Activated CD4-positive, alpha-beta memory T cell treated with anti-CD3 and anti-CD28 coated beads for 36 hours (primary cell): ENCODE measurements around the gene PIGBOS1. TPM values are rescaled to one million over a fixed set of nuclear protein-coding genes. Genes with fewer than 3 reads are reported as not detected.

Experiments
- CTCF ChIA-PET: fragments of 350-600 bp; sonication (Branson Sonifier 250); formaldehyde crosslinking; loops from one replicate; lab custom pipeline; 2021; ENCODE audit warnings: antibody characterized with exemption, inconsistent platforms; lab: Charles Lee
- POLR2A ChIA-PET: fragments of 350-600 bp; sonication (Branson Sonifier 250); formaldehyde crosslinking; loops from one replicate; lab custom pipeline; 2021; ENCODE audit warnings: antibody characterized with exemption; lab: Charles Lee
- DNase-seq: peaks from one replicate; pipeline ENCODE4 v3.0.0-alpha.2; 2020
- H3K27ac Mint-ChIP-seq: one replicate; pipeline ENCODE4 v1.8.0; 2021; ENCODE audit warnings: mixed read lengths
- H3K27me3 Mint-ChIP-seq: one replicate; pipeline ENCODE4 v1.8.0; 2021; ENCODE audit warnings: mixed read lengths
- H3K36me3 Mint-ChIP-seq: one replicate; pipeline ENCODE4 v1.8.0; 2021; ENCODE audit warnings: mixed read lengths
- H3K4me1 Mint-ChIP-seq: one replicate; pipeline ENCODE4 v1.8.0; 2021; ENCODE audit warnings: low read depth, mixed read lengths
- H3K4me3 Mint-ChIP-seq: one replicate; pipeline ENCODE4 v1.8.0; 2021; ENCODE audit warnings: mild to moderate bottlenecking, mixed read lengths
- H3K9me3 Mint-ChIP-seq: one replicate; pipeline ENCODE4 v1.8.0; 2021; ENCODE audit warnings: mixed read lengths
- intact Hi-C: fragments of 100-400 bp; cut with micrococcal nuclease; formaldehyde crosslinking; loops from one replicate; pipeline ENCODE4 v1.15.1; 2023
- total RNA-seq, 2 experiments: library from RNA; stranded (reverse); gene quantifications; one replicate each; pipeline ENCODE4 v1.2.3, GENCODE V29; 2021

Gene PIGBOS1
- total RNA-seq, 2 experiments from 2014 or later = 10.5 to 11.1 TPM

DNA sequence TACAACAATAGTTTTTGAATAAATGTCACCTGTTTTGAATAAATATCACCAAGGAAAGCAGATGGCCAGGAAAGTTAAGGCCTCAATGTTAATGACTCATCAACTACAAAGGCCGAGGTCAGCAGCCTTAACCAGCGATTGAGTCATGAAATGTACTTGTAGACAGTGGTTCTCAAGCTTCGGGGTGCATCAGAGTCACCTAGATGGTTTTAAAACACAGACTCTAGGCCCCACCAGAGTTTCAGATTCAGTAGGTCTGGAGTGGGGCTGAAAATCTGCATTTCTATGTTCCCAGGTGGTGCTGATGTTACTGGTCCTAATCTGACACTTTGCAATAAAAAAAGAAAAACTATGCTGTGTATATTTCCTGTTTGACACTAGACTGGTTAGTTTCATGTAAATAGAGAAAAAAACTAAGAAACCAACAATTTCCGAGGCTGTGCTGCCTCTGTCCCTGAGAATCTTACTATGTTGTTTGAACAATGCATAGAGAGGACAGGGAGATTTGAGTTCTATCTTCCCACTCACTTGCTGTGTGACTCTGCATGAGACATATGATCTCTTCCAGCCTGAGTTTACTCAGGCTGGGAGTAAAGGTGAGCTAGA, 39.1 kb downstream of the PIGBOS1 start:
- peak; percentile 78 for DNase-seq
- ChIA-PET POLR2A (interaction anchor here (0.6 to 2.8 kb wide), 8 partner anchors 9 to 59 kb away, joined by 3 to 21 read pairs (median 4); partner anchors contain the start of genes PIGB and PIGBOS1), CTCF (interaction anchor here (1.0 kb wide), 1 partner anchor 11 kb away, joined by 4 read pairs; no protein-coding TSS in a partner anchor)
- no peaks in the 10 kb centered on the region for H3K9me3 Mint-ChIP-seq
- intact Hi-C loops = loop anchor here (1.0 kb wide), 4 partner anchors 9 to 59 kb away; partner anchors contain the start of gene RAB27A
- peaks cover 93% of the 10 kb centered on the region for H3K4me1 Mint-ChIP-seq
- H3K27ac Mint-ChIP-seq = peak overlapping the region; percentile 98
- H3K27me3 Mint-ChIP-seq = no peaks in the 10 kb centered on the region
- peak overlapping the region; percentile 34 for H3K4me3 Mint-ChIP-seq
- peaks cover 41% of the 10 kb centered on the region for H3K36me3 Mint-ChIP-seq

- H3K27me3 Mint-ChIP-seq = no peaks in the 10 kb centered on the region
- H3K4me1 Mint-ChIP-seq = peaks cover 88% of the 10 kb centered on the region
Measured at GRCh38 chr15:55279100-55279745, 39.7 kb downstream of the PIGBOS1 start.

GRCh38 chr15:55277715-55278114, 41.2 kb downstream of the PIGBOS1 start:
- Mint-ChIP-seq H3K9me3 (no peaks in the 10 kb centered on the region), H3K4me1 (peaks cover 86% of the 10 kb centered on the region), H3K27me3 (no peaks in the 10 kb centered on the region), H3K27ac (peak overlapping the region; percentile 98), H3K36me3 (peaks cover 40% of the 10 kb centered on the region), H3K4me3 (peak overlapping the region; percentile 45)
- ChIA-PET POLR2A (interaction anchor here (0.6 to 2.8 kb wide), 4 partner anchors 10 to 40 kb away, joined by 3 to 20 read pairs (median 12); no protein-coding TSS in a partner anchor), CTCF (interaction anchor here (1.0 to 1.5 kb wide), 2 partner anchors 10 to 59 kb away, joined by 3 to 6 read pairs; no protein-coding TSS in a partner anchor)
- intact Hi-C loops = loop anchor here (2.0 kb wide), 1 partner anchor 125 kb away; no protein-coding TSS in a partner anchor
- DNase-seq = no peak

More at GRCh38 chr15:55279100-55279745, 39.7 kb downstream of the PIGBOS1 start:
- Mint-ChIP-seq H3K4me3 (peak overlapping the region; percentile 30), H3K27ac (peak overlapping the region; percentile 98), H3K9me3 (no peaks in the 10 kb centered on the region), H3K36me3 (peaks cover 36% of the 10 kb centered on the region)
- no peak for DNase-seq
- POLR2A ChIA-PET = interaction anchor here (0.6 to 2.8 kb wide), 8 partner anchors 9 to 58 kb away, joined by 3 to 21 read pairs (median 4); partner anchors contain the start of genes PIGB and PIGBOS1
- CTCF ChIA-PET = no interaction called here
- intact Hi-C loops = loop anchor here (1.0 kb wide), 1 partner anchor 12 kb away; no protein-coding TSS in a partner anchor

- Mint-ChIP-seq H3K27me3 (no peaks in the 10 kb centered on the region), H3K4me1 (peaks cover 86% of the 10 kb centered on the region), H3K9me3 (no peaks in the 10 kb centered on the region), H3K36me3 (peaks cover 41% of the 10 kb centered on the region), H3K4me3 (peak overlapping the region; percentile 45), H3K27ac (peak overlapping the region; percentile 98)
- ChIA-PET POLR2A (interaction anchor here (0.6 to 2.8 kb wide), 6 partner anchors 10 to 57 kb away, joined by 3 to 20 read pairs (median 10); no protein-coding TSS in a partner anchor), CTCF (interaction anchor here (0.6 to 1.7 kb wide), 5 partner anchors 9 to 61 kb away, joined by 3 to 6 read pairs (median 4); no protein-coding TSS in a partner anchor)
- intact Hi-C loops = loop anchor here (2.0 kb wide), 1 partner anchor 126 kb away; no protein-coding TSS in a partner anchor
- DNase-seq = peak; percentile 81
Measured at GRCh38 chr15:55277116-55277564, 41.8 kb downstream of the PIGBOS1 start.

DNA sequence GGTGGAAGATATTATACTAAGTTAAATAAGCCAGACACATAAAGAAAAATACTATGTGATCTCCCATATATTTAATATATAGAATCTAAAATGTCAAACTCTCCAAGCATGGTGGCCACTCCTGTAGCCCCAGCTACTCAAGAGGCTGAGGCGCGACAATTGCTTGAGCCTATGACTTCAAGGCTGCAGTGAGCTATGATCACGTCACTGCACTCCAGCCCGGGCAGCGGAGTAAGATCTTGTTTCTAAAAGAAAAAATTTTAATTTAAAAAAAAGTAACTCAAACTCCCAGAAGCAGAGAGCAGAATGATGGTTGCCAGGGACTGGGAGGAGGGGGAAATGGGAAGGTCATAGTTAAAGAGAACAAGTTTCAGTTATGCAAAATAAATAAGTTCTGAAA, 42.6 kb downstream of the PIGBOS1 start:
- H3K36me3 Mint-ChIP-seq = peaks cover 39% of the 10 kb centered on the region
- DNase-seq = no peak
- H3K27ac Mint-ChIP-seq = peak overlapping the region; percentile 98
- ChIA-PET CTCF (interaction anchor here (0.6 to 1.7 kb wide), 7 partner anchors 8 to 60 kb away, joined by 3 to 6 read pairs (median 3); no protein-coding TSS in a partner anchor), POLR2A (interaction anchor here (1.2 to 2.8 kb wide), 5 partner anchors 9 to 56 kb away, joined by 4 to 20 read pairs (median 11); no protein-coding TSS in a partner anchor)
- no peaks in the 10 kb centered on the region for H3K9me3 Mint-ChIP-seq
- intact Hi-C loops = loop anchor here (2.0 kb wide), 1 partner anchor 126 kb away; no protein-coding TSS in a partner anchor
- no peaks in the 10 kb centered on the region for H3K27me3 Mint-ChIP-seq
- H3K4me1 Mint-ChIP-seq = peaks cover 84% of the 10 kb centered on the region
- no peak overlapping the region for H3K4me3 Mint-ChIP-seq

GRCh38 chr15:55270291-55270690, 48.6 kb downstream of the PIGBOS1 start:
- no peaks in the 10 kb centered on the region for H3K9me3 Mint-ChIP-seq
- H3K36me3 Mint-ChIP-seq = peaks cover 63% of the 10 kb centered on the region
- peak overlapping the region; percentile 67 for H3K27ac Mint-ChIP-seq
- peak overlapping the region; percentile 7 for H3K4me3 Mint-ChIP-seq
- CTCF ChIA-PET = interaction anchor here (1.2 to 2.0 kb wide), 2 partner anchors 12 to 13 kb away, joined by 3 to 5 read pairs; no protein-coding TSS in a partner anchor
- no peaks in the 10 kb centered on the region for H3K27me3 Mint-ChIP-seq
- POLR2A ChIA-PET = interaction anchor here (0.8 to 1.2 kb wide), 5 partner anchors 9 to 76 kb away, joined by 3 to 5 read pairs (median 3); no protein-coding TSS in a partner anchor
- intact Hi-C loops = no loop called here
- H3K4me1 Mint-ChIP-seq = peaks cover 87% of the 10 kb centered on the region
- DNase-seq = peak; percentile 40

DNA sequence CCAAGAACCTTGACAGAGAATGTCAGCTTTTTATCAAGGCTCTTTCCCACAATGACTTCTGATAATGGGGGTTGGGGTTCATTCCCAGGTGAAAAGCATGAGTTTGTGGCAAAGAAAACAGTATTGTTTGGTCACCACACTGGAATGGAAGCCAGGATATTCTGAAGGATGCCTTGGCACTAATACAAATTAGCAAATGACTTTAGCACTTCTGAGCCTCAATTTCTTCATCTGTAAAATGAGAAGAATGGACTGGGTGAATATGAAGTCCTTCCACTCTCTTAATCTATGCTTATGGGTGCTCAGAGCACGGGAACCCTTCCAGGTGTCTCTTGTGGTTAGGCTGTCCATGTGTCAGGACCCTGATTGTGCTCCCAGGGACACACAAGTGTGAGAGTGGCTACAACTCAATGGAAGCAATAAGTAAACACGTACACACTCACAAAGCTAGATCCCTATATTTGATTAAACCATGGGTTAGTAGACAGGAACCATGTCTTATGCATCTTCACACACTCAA, 50.7 kb downstream of the PIGBOS1 start:
- intact Hi-C loops = no loop called here
- Mint-ChIP-seq H3K4me3 (peak overlapping the region; percentile 62), H3K27me3 (no peaks in the 10 kb centered on the region), H3K36me3 (peaks cover 63% of the 10 kb centered on the region), H3K4me1 (peaks cover 77% of the 10 kb centered on the region), H3K27ac (peak overlapping the region; percentile 90), H3K9me3 (no peaks in the 10 kb centered on the region)
- DNase-seq = no peak
- CTCF ChIA-PET = interaction anchor here (1.2 to 2.0 kb wide), 4 partner anchors 8 to 14 kb away, joined by 3 to 5 read pairs (median 4); no protein-coding TSS in a partner anchor
- POLR2A ChIA-PET = interaction anchor here (0.5 to 2.2 kb wide), 6 partner anchors 9 to 462 kb away, joined by 3 to 15 read pairs (median 5); no protein-coding TSS in a partner anchor

GRCh38 chr15:55267401-55268175, 51.3 kb downstream of the PIGBOS1 start:
- CTCF ChIA-PET = interaction anchor here (0.7 to 1.6 kb wide), 8 partner anchors 9 to 141 kb away, joined by 3 to 6 read pairs (median 4); partner anchors contain the start of genes CCPG1, PIERCE2 and RSL24D1
- Mint-ChIP-seq H3K36me3 (peaks cover 67% of the 10 kb centered on the region), H3K4me1 (peaks cover 73% of the 10 kb centered on the region), H3K9me3 (no peaks in the 10 kb centered on the region), H3K27ac (peak overlapping the region; percentile 90), H3K4me3 (peak overlapping the region; percentile 62), H3K27me3 (no peaks in the 10 kb centered on the region)
- intact Hi-C loops = loop anchor here (1.0 to 2.0 kb wide), 4 partner anchors 11 to 22 kb away; partner anchors contain the start of gene RAB27A
- POLR2A ChIA-PET = interaction anchor here (0.5 to 2.2 kb wide), 11 partner anchors 9 to 463 kb away, joined by 3 to 15 read pairs (median 3); partner anchors contain the start of genes PIGB and PIGBOS1
- peak; percentile 83 for DNase-seq
